Endometrial microvascular endothelial cells (primary cell): Measurements from ENCODE around the gene ATG16L2. TPM values are rescaled to one million over a fixed set of nuclear protein-coding genes. Genes with fewer than 3 reads are reported as not detected.

Experiments used
- in situ Hi-C: cut with HindIII; loops from 2 replicates; pipeline ENCODE4 v1.10.0; 2017; ENCODE audit warnings: low sequenced_read_pairs, low pct_unique_long_range_greater_than_20kb; ENCODE audit errors: inconsistent ontology term
- total RNA-seq: library from RNA; depleted of rRNA; stranded (reverse); fragments of >200 nt; gene quantifications from one replicate; pipeline ENCODE4 v1.2.3, GENCODE V29; 2015; ENCODE audit errors: inconsistent ontology term

ATG16L2 gene
- total RNA-seq, 1 donor from 2014 or later: 8.8 TPM

GRCh38 chr11:72860010-72860409, 45.8 kb downstream of the ATG16L2 start:
- in situ Hi-C loops: no loop called here

- in situ Hi-C loops: no loop called here
These were observed 46.4 kb downstream of the ATG16L2 start for GRCh38 chr11:72860592-72860991.

- in situ Hi-C loops: no loop called here
These were observed 48.9 kb downstream of the ATG16L2 start for GRCh38 chr11:72863091-72863490.

- in situ Hi-C loops: no loop called here
These were observed 49.7 kb downstream of the ATG16L2 start for GRCh38 chr11:72863916-72864315.

GRCh38 chr11:72864702-72865655, 50.8 kb downstream of the ATG16L2 start:
- in situ Hi-C loops: no loop called here

- in situ Hi-C loops: no loop called here
These were observed 53.8 kb downstream of the ATG16L2 start for GRCh38 chr11:72867970-72868369.

GRCh38 chr11:72869831-72870230, 55.6 kb downstream of the ATG16L2 start:
- in situ Hi-C loops: no loop called here

GRCh38 chr11:72871119-72871518, 56.9 kb downstream of the ATG16L2 start:
- in situ Hi-C loops: no loop called here

GRCh38 chr11:72872012-72872411, 57.8 kb downstream of the ATG16L2 start:
- in situ Hi-C loops: no loop called here

- in situ Hi-C loops: no loop called here
These were observed 61.5 kb downstream of the ATG16L2 start for GRCh38 chr11:72875736-72876135.

- in situ Hi-C loops: no loop called here
These were observed 61.9 kb downstream of the ATG16L2 start for GRCh38 chr11:72876147-72876546.

Other genes starting within 250 kb of the ATG16L2 start
- gene PDE2A, start 140.0 kb upstream of the ATG16L2 start, total RNA-seq: 9.5 TPM
- 76.5 TPM for gene ARAP1, start 62.0 kb upstream of the ATG16L2 start, total RNA-seq
- gene STARD10, start 20.4 kb upstream of the ATG16L2 start, total RNA-seq: 25.3 TPM